Measurements from ENCODE around the gene AK5.

AK5 gene

GRCh38 chr1:77356136-77356535 is 74.3 kb downstream of the AK5 start:
- no peak for DNase-seq

GRCh38 chr1:77360256-77360655 is 78.4 kb downstream of the AK5 start:
- DNase-seq: no peak

- DNase-seq: no peak
Observed at GRCh38 chr1:77361621-77362020, 79.8 kb downstream of the AK5 start.

GRCh38 chr1:77370161-77370560 is 88.3 kb downstream of the AK5 start:
- DNase-seq: no peak

GRCh38 chr1:77370583-77371306 is 88.9 kb downstream of the AK5 start:
- no peak for DNase-seq

- DNase-seq: no peak
Observed at GRCh38 chr1:77371396-77371795, 89.6 kb downstream of the AK5 start.

GRCh38 chr1:77373702-77374101 is 91.9 kb downstream of the AK5 start:
- DNase-seq: no peak

GRCh38 chr1:77375541-77375940 is 93.7 kb downstream of the AK5 start:
- DNase-seq: no peak

- DNase-seq: no peak
Observed at GRCh38 chr1:77375990-77376389, 94.2 kb downstream of the AK5 start.

GRCh38 chr1:77378723-77379535 is 97.1 kb downstream of the AK5 start:
- DNase-seq: peak; percentile 69

GRCh38 chr1:77382366-77382765 is 100.5 kb downstream of the AK5 start:
- no peak for DNase-seq

GRCh38 chr1:77383236-77383635 is 101.4 kb downstream of the AK5 start:
- no peak for DNase-seq

- DNase-seq: no peak
Observed at GRCh38 chr1:77385551-77385950, 103.7 kb downstream of the AK5 start.

GRCh38 chr1:77386276-77386675 is 104.5 kb downstream of the AK5 start:
- DNase-seq: no peak

GRCh38 chr1:77387553-77387952 is 105.7 kb downstream of the AK5 start:
- no peak for DNase-seq

- no peak for DNase-seq
Observed at GRCh38 chr1:77388661-77389060, 106.8 kb downstream of the AK5 start.

- DNase-seq: no peak
Observed at GRCh38 chr1:77392486-77392885, 110.7 kb downstream of the AK5 start.

- no peak for DNase-seq
Observed at GRCh38 chr1:77394166-77394565, 112.3 kb downstream of the AK5 start.

- DNase-seq: no peak
Observed at GRCh38 chr1:77395051-77395450, 113.2 kb downstream of the AK5 start.

- no peak for DNase-seq
Observed at GRCh38 chr1:77398152-77398551, 116.3 kb downstream of the AK5 start.

- DNase-seq: peak; percentile 8
Observed at GRCh38 chr1:77399250-77400086, 117.6 kb downstream of the AK5 start.

- no peak for DNase-seq
Observed at GRCh38 chr1:77400781-77401180, 119.0 kb downstream of the AK5 start.

- DNase-seq: no peak
Observed at GRCh38 chr1:77401384-77401783, 119.6 kb downstream of the AK5 start.

- no peak for DNase-seq
Observed at GRCh38 chr1:77405186-77405585, 123.4 kb downstream of the AK5 start.
